Sigmoid colon (tissue), 7 donors: Measurements from ENCODE around the gene GLP1R. TPM values are rescaled to one million over a fixed set of nuclear protein-coding genes. Genes with fewer than 3 reads are reported as not detected.

Experiments
- DNase-seq: peaks from one replicate; pipeline ENCODE4 v3.0.0-alpha.2; 2019
- H3K27ac ChIP-seq, 4 donors: fragments of 200-600 bp; sonication (generic); one replicate each; pipeline ENCODE4 v1.5.1; 2016 to 2019; ENCODE audit warnings: mild to moderate bottlenecking in 1 of 4
- H3K27me3 ChIP-seq, 3 donors: fragments of 200-600 bp; sonication (generic); one replicate each; pipeline ENCODE4 v1.5.1; 2019; ENCODE audit warnings: mild to moderate bottlenecking in 1 of 3
- H3K36me3 ChIP-seq, 4 donors: fragments of 200-600 bp; sonication (generic); one replicate each; pipeline ENCODE4 v1.5.1; 2016 to 2019
- H3K4me1 ChIP-seq, 4 donors: fragments of 200-600 bp; sonication (generic); one replicate each; pipeline ENCODE4 v1.5.1; 2017 to 2019
- H3K4me3 ChIP-seq, 4 donors: fragments of 200-600 bp; sonication (generic); one replicate each; pipeline ENCODE4 v1.5.1; 2017 to 2019; ENCODE audit warnings: mild to moderate bottlenecking in 2 of 4, moderate library complexity in 1 of 4
- H3K9me3 ChIP-seq, 4 donors: fragments of 200-600 bp in 3 of 4; sonication (generic) in 3 of 4; one replicate each; pipeline versions ENCODE4 v1.5.1 to v1.6.1; 2013 to 2019
- CTCF ChIP-seq, 4 experiments: fragments of 450-650 bp in 3 of 4; fragments of 200-600 bp in 1 of 4; IDR thresholded peaks; one replicate each; pipeline ENCODE4 v1.5.1; 2016 to 2019; ENCODE audit warnings: antibody characterized with exemption in 4 of 4, mild to moderate bottlenecking in 3 of 4, moderate library complexity in 2 of 4
- EP300 ChIP-seq, 4 donors: sonication (generic); formaldehyde crosslinking; IDR thresholded peaks; one replicate each; pipeline ENCODE4 v1.6.1; 2017; ENCODE audit warnings: antibody characterized with exemption in 4 of 4
- POLR2A ChIP-seq, 2 donors: fragments of 450-650 bp; IDR thresholded peaks; one replicate each; pipeline ENCODE4 v1.6.1; 2016; ENCODE audit warnings: antibody characterized with exemption in 2 of 2, mild to moderate bottlenecking in 2 of 2, moderate library complexity in 2 of 2
- POLR2AphosphoS5 ChIP-seq, 4 donors: sonication (generic); formaldehyde crosslinking; IDR thresholded peaks; one replicate each; pipeline ENCODE4 v1.6.1; 2017; ENCODE audit warnings: antibody characterized with exemption in 4 of 4
- WGBS, 2 donors: extraction: QIAGEN DNeasy Blood & Tissue Kit; methylation state at CpG; one replicate each; pipeline ENCODE4 v1.1.7; 2013; 5-methylcytosine and 5-hydroxymethylcytosine counted together
- intact Hi-C: fragments of 100-400 bp; cut with DNase I; formaldehyde crosslinking; loops from one replicate; pipeline ENCODE4 v1.15.1; 2023
- polyA plus RNA-seq, 3 donors: library from polyadenylated mRNA; stranded (reverse); fragments of 200-250 nt; gene quantifications; one replicate each; pipeline ENCODE4 v1.2.3, GENCODE V29; 2013
- total RNA-seq, 4 donors: library from RNA; depleted of rRNA; stranded (reverse); fragments of >200 nt; gene quantifications; one replicate each; pipeline ENCODE4 v1.1.0, GENCODE V29; 2016
- donor health status: healthy with polysubstance abuse.
- donor health status: Bipolar disorder and iron deficiency.
- donor health status: healthy.

Gene GLP1R
- total and polyA plus RNA-seq, 7 donors: 0.06 to 0.14 TPM; not detected in 5

GRCh38 chr6:39047434-39048327, 900 bp upstream of the GLP1R start:
- Histone ChIP-seq H3K4me3 (no peak overlapping the region), H3K4me1 (peaks cover 0 to 11% (median 8%) of the 10 kb centered on the region in 4 donors), H3K27me3 (peaks cover 13 to 51% (median 31%) of the 10 kb centered on the region in 3 donors), H3K27ac (no peak overlapping the region), H3K9me3 (no peaks in the 10 kb centered on the region), H3K36me3 (no peaks in the 10 kb centered on the region)
- TF ChIP-seq CTCF (IDR thresholded peaks at IDR 0.05) (no peak), EP300 (IDR thresholded peaks at IDR 0.05) (no peak), POLR2A (IDR thresholded peaks at IDR 0.05) (no peak), POLR2AphosphoS5 (IDR thresholded peaks at IDR 0.05) (no peak)
- intact Hi-C loops: no loop called here
- 59 to 68% methylated on average over 6 of the region's 6 CpGs for WGBS, 2 donors
- no peak for DNase-seq

- peaks cover 13 to 56% (median 31%) of the 10 kb centered on the region in 3 donors for H3K27me3 ChIP-seq
- DNase-seq: no peak
- no peaks in the 10 kb centered on the region for H3K36me3 ChIP-seq
- WGBS, 2 donors: 89 to 90% methylated on average over 9 of the region's 9 CpGs
- H3K4me3 ChIP-seq: no peak overlapping the region
- intact Hi-C loops: no loop called here
- no peak for TF ChIP-seq EP300 (IDR thresholded peaks at IDR 0.05)
- TF ChIP-seq CTCF (IDR thresholded peaks at IDR 0.05): no peak
- no peak for TF ChIP-seq POLR2AphosphoS5 (IDR thresholded peaks at IDR 0.05)
- no peak for TF ChIP-seq POLR2A (IDR thresholded peaks at IDR 0.05)
- H3K27ac ChIP-seq: no peak overlapping the region
- no peaks in the 10 kb centered on the region for H3K9me3 ChIP-seq
- peaks cover 0 to 11% (median 8%) of the 10 kb centered on the region in 4 donors for H3K4me1 ChIP-seq
Measured at GRCh38 chr6:39049575-39050283, 1.1 kb downstream of the GLP1R start.

GRCh38 chr6:39050453-39051112, 2.0 kb downstream of the GLP1R start:
- H3K4me3 ChIP-seq: no peak overlapping the region
- H3K27me3 ChIP-seq: peaks cover 13 to 56% (median 31%) of the 10 kb centered on the region in 3 donors
- H3K9me3 ChIP-seq: no peaks in the 10 kb centered on the region
- intact Hi-C loops: no loop called here
- no peak for DNase-seq
- 83 to 91% methylated on average over 5 of the region's 5 CpGs for WGBS, 2 donors
- no peaks in the 10 kb centered on the region for H3K36me3 ChIP-seq
- no peak for TF ChIP-seq POLR2AphosphoS5 (IDR thresholded peaks at IDR 0.05)
- no peak for TF ChIP-seq POLR2A (IDR thresholded peaks at IDR 0.05)
- TF ChIP-seq CTCF (IDR thresholded peaks at IDR 0.05): no peak
- no peak for TF ChIP-seq EP300 (IDR thresholded peaks at IDR 0.05)
- no peak overlapping the region for H3K27ac ChIP-seq
- peaks cover 0 to 11% (median 8%) of the 10 kb centered on the region in 4 donors for H3K4me1 ChIP-seq

GRCh38 chr6:39051399-39052122, 3.0 kb downstream of the GLP1R start:
- Histone ChIP-seq H3K36me3 (no peaks in the 10 kb centered on the region), H3K27ac (no peak overlapping the region), H3K27me3 (peaks cover 13 to 53% (median 31%) of the 10 kb centered on the region in 3 donors), H3K9me3 (no peaks in the 10 kb centered on the region), H3K4me3 (no peak overlapping the region), H3K4me1 (peaks cover 0 to 11% (median 8%) of the 10 kb centered on the region in 4 donors)
- TF ChIP-seq POLR2A (IDR thresholded peaks at IDR 0.05): no peak
- TF ChIP-seq POLR2AphosphoS5 (IDR thresholded peaks at IDR 0.05): no peak
- TF ChIP-seq CTCF (IDR thresholded peaks at IDR 0.05): no peak
- TF ChIP-seq EP300 (IDR thresholded peaks at IDR 0.05): no peak
- 61 to 83% methylated on average over 4 of the region's 4 CpGs for WGBS, 2 donors
- intact Hi-C loops: no loop called here
- no peak for DNase-seq
